ENCODE results near the gene CATSPERB. TPM values are rescaled to one million over a fixed set of nuclear protein-coding genes. Genes with fewer than 3 reads are reported as not detected.

The CATSPERB gene
- total and polyA plus RNA-seq, 2 of the 8 experiments (the other 6 are each of a cell fraction or from before 2014, with no cell fraction given): 0.11 to 0.30 TPM

- CTCF ChIA-PET (ENCODE audit: partially characterized antibody): interaction anchor here (0.6 to 1.2 kb wide), 2 partner anchors 97 to 119 kb away, joined by 4 to 6 read pairs; no protein-coding TSS in a partner anchor
- TF ChIP-seq SIRT6 (IDR thresholded peaks at IDR 0.05; ENCODE audit: low read length) (no peak), ASH2L (IDR thresholded peaks at IDR 0.05; ENCODE audit: low read length) (no peak), SRF (IDR thresholded peaks at IDR 0.05; ENCODE audit: low read depth, low read length) (no peak), JUND (IDR thresholded peaks at IDR 0.05; ENCODE audit: low read length) (no peak), JUN (IDR thresholded peaks at IDR 0.05; ENCODE audit: low read depth, low read length) (no peak), CREB1 (IDR thresholded peaks at IDR 0.05) (no peak), EP300 (IDR thresholded peaks at IDR 0.05; ENCODE audit: borderline replicate concordance in 1 of 2, low read depth in 2 of 2, low read length in 2 of 2) (no peak), BCL11A (IDR thresholded peaks at IDR 0.05; ENCODE audit: low read depth in 2 of 2, low read length in 2 of 2) (no peak), GTF2F1 (IDR thresholded peaks at IDR 0.05; ENCODE audit: borderline replicate concordance, low read depth, low read length) (no peak), BRCA1 (IDR thresholded peaks at IDR 0.05; ENCODE audit: low read depth, low read length) (no peak), CTBP2 (IDR thresholded peaks at IDR 0.05; ENCODE audit: borderline replicate concordance, insufficient read depth, insufficient read length, low read length) (no peak), TAF1 (IDR thresholded peaks at IDR 0.05; ENCODE audit: low read depth, low read length) (no peak), HDAC2 (IDR thresholded peaks at IDR 0.05; ENCODE audit: borderline replicate concordance in 1 of 2, low read depth in 2 of 2, low read length in 2 of 2) (no peak), USF2 (IDR thresholded peaks at IDR 0.05; ENCODE audit: low read length) (no peak)
These were observed 37.2 kb downstream of the CATSPERB start for GRCh38 chr14:91694643-91695042.

More at GRCh38 chr14:91694643-91695042, 37.2 kb downstream of the CATSPERB start:
- WGBS, 2 experiments (ENCODE audit: extremely low coverage in 1 of 2, insufficient coverage in 1 of 2, insufficient read length in 1 of 2, insufficient replicate concordance in 2 of 2, low coverage in 1 of 2, low lambda C conversion rate in 2 of 2, missing lambda C conversion rate in 1 of 2): 83% methylated on average over 2 of the region's 2 CpGs; no CpG with 5 or more reads in 1 of the 2 experiments
- no peak overlapping the region for H3K14ac ChIP-seq (ENCODE audit: insufficient read length)
- no peak overlapping the region for H2BK15ac ChIP-seq (ENCODE audit: low read length)
- no peak for FAIRE-seq
- no peak overlapping the region for H3K9ac ChIP-seq (replicated peaks in 1 of 4; ENCODE audit: extremely low read depth in 1 of 4, low read depth in 3 of 4, low read length in 3 of 4)
- no peaks in the 10 kb centered on the region for H3K27me3 ChIP-seq (replicated peaks in 1 of 4; ENCODE audit: control insufficient read depth in 3 of 4, extremely low read depth in 1 of 4, insufficient read depth in 3 of 4, low read length in 3 of 4)
- H3K56ac ChIP-seq (replicated peaks; ENCODE audit: insufficient read length, low read depth, low read length): no peak overlapping the region
- no peak overlapping the region for H3K4ac ChIP-seq (replicated peaks; ENCODE audit: insufficient read length, low read depth, low read length)
- no peaks in the 10 kb centered on the region; a peak in 1 of 4 replicates for H3K9me3 ChIP-seq (ENCODE audit: insufficient read depth in 2 of 2, low read depth in 1 of 2, low read length in 1 of 2)
- H3K23ac ChIP-seq (ENCODE audit: insufficient read length): no peak overlapping the region
- H3K36me3 ChIP-seq (ENCODE audit: control insufficient read depth in 2 of 4, insufficient read depth in 4 of 4, low read length in 3 of 4): no peaks in the 10 kb centered on the region
- no peak overlapping the region for H4K8ac ChIP-seq (ENCODE audit: extremely low read depth, insufficient read depth, low read length)
- no peaks in the 10 kb centered on the region for H3K23me2 ChIP-seq (ENCODE audit: low read depth, low read length)
- no peak overlapping the region for H4K5ac ChIP-seq (ENCODE audit: insufficient read length, low read depth, low read length)
- H2AFZ ChIP-seq (ENCODE audit: low read length): no peak overlapping the region
- H2BK120ac ChIP-seq (replicated peaks; ENCODE audit: low read depth, low read length): no peak overlapping the region
- no peaks in the 10 kb centered on the region for H3K4me1 ChIP-seq (replicated peaks in 1 of 4; ENCODE audit: control insufficient read depth in 3 of 4, insufficient read depth in 4 of 4, low read length in 3 of 4)
- no peaks in the 10 kb centered on the region for H3K79me2 ChIP-seq (ENCODE audit: control insufficient read depth in 1 of 2, insufficient read depth in 2 of 2, low read length in 2 of 2)
- POLR2A ChIA-PET (ENCODE audit: partially characterized antibody): interaction anchor here (0.6 kb wide), 1 partner anchor 105 kb away, joined by 3 read pairs; no protein-coding TSS in a partner anchor
- H3K79me1 ChIP-seq (ENCODE audit: low read depth, low read length): no peaks in the 10 kb centered on the region
- H4K91ac ChIP-seq (replicated peaks; ENCODE audit: insufficient read length, low read length): no peak overlapping the region
- no peaks in the 10 kb centered on the region for H4K20me1 ChIP-seq (replicated peaks in 1 of 2; ENCODE audit: control insufficient read depth in 1 of 2, insufficient read depth in 2 of 2, low read length in 2 of 2)
- no peak overlapping the region; a peak in 2 of 4 replicates for H3K4me2 ChIP-seq (ENCODE audit: insufficient read depth in 1 of 2, low read depth in 2 of 2, low read length in 2 of 2)
- H2BK12ac ChIP-seq (ENCODE audit: low read depth, low read length): no peak overlapping the region
- H3K27ac ChIP-seq (ENCODE audit: low read depth, low read length): no peak overlapping the region
- no peak overlapping the region for H2AK5ac ChIP-seq (ENCODE audit: low read depth, low read length)
- no peak overlapping the region for H2BK5ac ChIP-seq (ENCODE audit: low read depth, low read length)
- peak overlapping the region in 1 of 4 experiments; percentile 2; a peak in 1 of 8 replicates for H3K4me3 ChIP-seq (ENCODE audit: extremely low read depth in 1 of 4, insufficient read depth in 2 of 4, low read depth in 3 of 4, low read length in 4 of 4)
- no peak overlapping the region for H3K18ac ChIP-seq (ENCODE audit: extremely low read depth, low read length)
- no peak for DNase-seq (ENCODE audit: low read depth in 1 of 2, low spot score in 2 of 2)
- no peak overlapping the region for H2BK20ac ChIP-seq (ENCODE audit: low read length)

Measured in H1 (cell line).